H1 (cell line): ENCODE measurements around the gene G6PC1.
"Not testable (repeated sequence)": the region's sequence is repeated elsewhere in the genome, so short reads cannot be mapped to it uniquely, and the experiment has no call there.

ENCODE experiments used
- BCL11A ChIP-seq, 2 experiments: IDR thresholded peaks; one replicate each; pipeline ENCODE4 v1.6.1; 2011; ENCODE audit warnings: low read depth in 2 of 2, low read length in 2 of 2, mild to moderate bottlenecking in 2 of 2
- GTF2F1 ChIP-seq: IDR thresholded peaks from 2 replicates; pipeline ENCODE4 v1.6.1; 2012; ENCODE audit warnings: low read depth, low read length, improper control_type of control experiment, borderline replicate concordance
- MAX ChIP-seq: IDR thresholded peaks from 2 replicates; pipeline ENCODE4 v1.6.1; 2012; ENCODE audit warnings: inconsistent platforms
- PHF8 ChIP-seq: fragments of 200-600 bp; sonication (generic); conservative IDR thresholded peaks from 2 replicates; pipeline ENCODE4 v1.7.1; 2012; ENCODE audit warnings: low read depth, mild to moderate bottlenecking, inconsistent platforms, low read length, moderate library complexity
- POLR2A ChIP-seq, 2 experiments: IDR thresholded peaks; 1 replicate in 1 of 2; 2 replicates in 1 of 2; pipeline ENCODE4 v1.6.1; 2011; ENCODE audit warnings: low read depth in 2 of 2, low read length in 2 of 2, mild to moderate bottlenecking in 2 of 2; ENCODE audit errors: control extremely low read depth in 1 of 2
- RAD21 ChIP-seq, 2 experiments: IDR thresholded peaks in 1 of 2; conservative IDR thresholded peaks in 1 of 2; 2 replicates each; pipeline ENCODE4 v1.6.1; 2011; ENCODE audit warnings: low read depth in 2 of 2, low read length in 2 of 2, improper control_type of control experiment in 1 of 2, inconsistent platforms in 1 of 2, mild to moderate bottlenecking in 1 of 2, moderate library complexity in 1 of 2
- SP1 ChIP-seq: IDR thresholded peaks from 2 replicates; pipeline ENCODE4 v1.6.1; 2011; ENCODE audit warnings: low read depth, low read length
- SP2 ChIP-seq: IDR thresholded peaks from 2 replicates; pipeline ENCODE4 v1.6.1; 2012; ENCODE audit warnings: mild to moderate bottlenecking, low read length, inconsistent platforms
- TF ChIP-seq, protein P1 (sequence below), 3 experiments: IDR thresholded peaks; 1 replicate in 2 of 3; 2 replicates in 1 of 3; pipeline versions ENCODE4 v1.5.1 to v1.6.1; 2011; ENCODE audit warnings: low read length in 3 of 3, mild to moderate bottlenecking in 3 of 3, inconsistent platforms in 2 of 3, low read depth in 1 of 3, moderate library complexity in 1 of 3; ENCODE audit not compliant: insufficient read depth in 1 of 3; ENCODE audit errors: control extremely low read depth in 1 of 3

DNA sequence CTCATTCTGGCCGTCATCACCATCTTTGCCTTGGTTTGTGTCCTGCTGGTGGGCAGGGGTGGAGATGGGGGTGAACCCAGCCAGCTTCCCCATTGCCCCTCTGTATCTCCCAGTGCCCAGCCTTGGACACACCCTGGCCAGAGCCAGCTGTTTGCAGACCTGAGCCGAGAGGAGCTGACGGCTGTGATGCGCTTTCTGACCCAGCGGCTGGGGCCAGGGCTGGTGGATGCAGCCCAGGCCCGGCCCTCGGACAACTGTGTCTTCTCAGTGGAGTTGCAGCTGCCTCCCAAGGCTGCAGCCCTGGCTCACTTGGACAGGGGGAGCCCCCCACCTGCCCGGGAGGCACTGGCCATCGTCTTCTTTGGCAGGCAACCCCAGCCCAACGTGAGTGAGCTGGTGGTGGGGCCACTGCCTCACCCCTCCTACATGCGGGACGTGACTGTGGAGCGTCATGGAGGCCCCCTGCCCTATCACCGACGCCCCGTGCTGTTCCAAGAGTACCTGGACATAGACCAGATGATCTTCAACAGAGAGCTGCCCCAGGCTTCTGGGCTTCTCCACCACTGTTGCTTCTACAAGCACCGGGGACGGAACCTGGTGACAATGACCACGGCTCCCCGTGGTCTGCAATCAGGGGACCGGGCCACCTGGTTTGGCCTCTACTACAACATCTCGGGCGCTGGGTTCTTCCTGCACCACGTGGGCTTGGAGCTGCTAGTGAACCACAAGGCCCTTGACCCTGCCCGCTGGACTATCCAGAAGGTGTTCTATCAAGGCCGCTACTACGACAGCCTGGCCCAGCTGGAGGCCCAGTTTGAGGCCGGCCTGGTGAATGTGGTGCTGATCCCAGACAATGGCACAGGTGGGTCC lies 49.0 kb upstream of the G6PC1 start:
- TF ChIP-seq, protein P1, sequence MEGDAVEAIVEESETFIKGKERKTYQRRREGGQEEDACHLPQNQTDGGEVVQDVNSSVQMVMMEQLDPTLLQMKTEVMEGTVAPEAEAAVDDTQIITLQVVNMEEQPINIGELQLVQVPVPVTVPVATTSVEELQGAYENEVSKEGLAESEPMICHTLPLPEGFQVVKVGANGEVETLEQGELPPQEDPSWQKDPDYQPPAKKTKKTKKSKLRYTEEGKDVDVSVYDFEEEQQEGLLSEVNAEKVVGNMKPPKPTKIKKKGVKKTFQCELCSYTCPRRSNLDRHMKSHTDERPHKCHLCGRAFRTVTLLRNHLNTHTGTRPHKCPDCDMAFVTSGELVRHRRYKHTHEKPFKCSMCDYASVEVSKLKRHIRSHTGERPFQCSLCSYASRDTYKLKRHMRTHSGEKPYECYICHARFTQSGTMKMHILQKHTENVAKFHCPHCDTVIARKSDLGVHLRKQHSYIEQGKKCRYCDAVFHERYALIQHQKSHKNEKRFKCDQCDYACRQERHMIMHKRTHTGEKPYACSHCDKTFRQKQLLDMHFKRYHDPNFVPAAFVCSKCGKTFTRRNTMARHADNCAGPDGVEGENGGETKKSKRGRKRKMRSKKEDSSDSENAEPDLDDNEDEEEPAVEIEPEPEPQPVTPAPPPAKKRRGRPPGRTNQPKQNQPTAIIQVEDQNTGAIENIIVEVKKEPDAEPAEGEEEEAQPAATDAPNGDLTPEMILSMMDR (IDR thresholded peaks at IDR 0.05; ENCODE audit: control extremely low read depth in 1 of 3, insufficient read depth in 1 of 3, low read depth in 1 of 3, low read length in 3 of 3), result not testable (repeated sequence)
- TF ChIP-seq SP1; POLR2A (IDR thresholded peaks at IDR 0.05; ENCODE audit: control extremely low read depth in 1 of 2, low read depth in 2 of 2, low read length in 2 of 2); RAD21 (IDR thresholded peaks at IDR 0.05 in 1 of 2, conservative IDR thresholded peaks at IDR 0.05 in 1 of 2; ENCODE audit: low read depth in 2 of 2, low read length in 2 of 2); BCL11A (IDR thresholded peaks at IDR 0.05; ENCODE audit: low read depth in 2 of 2, low read length in 2 of 2); GTF2F1; MAX; PHF8; SP2: not testable (repeated sequence)
